Muscle layer of duodenum (tissue), 2 donors: Measurements from ENCODE around the gene PDCL3.

Experiments used
- H3K27ac ChIP-seq: one replicate; pipeline ENCODE4 v1.7.0; 2013; ENCODE audit warnings: mild to moderate bottlenecking, low read length
- H3K27me3 ChIP-seq: one replicate; pipeline ENCODE4 v1.7.0; 2013; ENCODE audit warnings: low read depth, mild to moderate bottlenecking, control low read depth, low read length
- H3K36me3 ChIP-seq, 2 donors: one replicate each; pipeline ENCODE4 v1.7.0; 2013; ENCODE audit warnings: low read length in 2 of 2, control low read depth in 1 of 2, mild to moderate bottlenecking in 1 of 2; ENCODE audit not compliant: insufficient read depth in 2 of 2, control insufficient read depth in 1 of 2
- H3K4me1 ChIP-seq, 2 donors: one replicate each; pipeline ENCODE4 v1.7.0; 2013; ENCODE audit warnings: low read length in 2 of 2, mild to moderate bottlenecking in 2 of 2, control low read depth in 1 of 2, moderate library complexity in 1 of 2; ENCODE audit not compliant: insufficient read depth in 2 of 2, control insufficient read depth in 1 of 2
- H3K4me3 ChIP-seq, 2 donors: one replicate each; pipeline ENCODE4 v1.7.0; 2013; ENCODE audit warnings: low read length in 2 of 2, low read depth in 1 of 2, mild to moderate bottlenecking in 1 of 2
- H3K9me3 ChIP-seq, 2 donors: one replicate each; pipeline ENCODE4 v1.7.0; 2013; ENCODE audit warnings: low read length in 2 of 2, control low read depth in 1 of 2, mild to moderate bottlenecking in 1 of 2; ENCODE audit not compliant: control insufficient read depth in 1 of 2
- donor health status: healthy.

The PDCL3 gene

DNA sequence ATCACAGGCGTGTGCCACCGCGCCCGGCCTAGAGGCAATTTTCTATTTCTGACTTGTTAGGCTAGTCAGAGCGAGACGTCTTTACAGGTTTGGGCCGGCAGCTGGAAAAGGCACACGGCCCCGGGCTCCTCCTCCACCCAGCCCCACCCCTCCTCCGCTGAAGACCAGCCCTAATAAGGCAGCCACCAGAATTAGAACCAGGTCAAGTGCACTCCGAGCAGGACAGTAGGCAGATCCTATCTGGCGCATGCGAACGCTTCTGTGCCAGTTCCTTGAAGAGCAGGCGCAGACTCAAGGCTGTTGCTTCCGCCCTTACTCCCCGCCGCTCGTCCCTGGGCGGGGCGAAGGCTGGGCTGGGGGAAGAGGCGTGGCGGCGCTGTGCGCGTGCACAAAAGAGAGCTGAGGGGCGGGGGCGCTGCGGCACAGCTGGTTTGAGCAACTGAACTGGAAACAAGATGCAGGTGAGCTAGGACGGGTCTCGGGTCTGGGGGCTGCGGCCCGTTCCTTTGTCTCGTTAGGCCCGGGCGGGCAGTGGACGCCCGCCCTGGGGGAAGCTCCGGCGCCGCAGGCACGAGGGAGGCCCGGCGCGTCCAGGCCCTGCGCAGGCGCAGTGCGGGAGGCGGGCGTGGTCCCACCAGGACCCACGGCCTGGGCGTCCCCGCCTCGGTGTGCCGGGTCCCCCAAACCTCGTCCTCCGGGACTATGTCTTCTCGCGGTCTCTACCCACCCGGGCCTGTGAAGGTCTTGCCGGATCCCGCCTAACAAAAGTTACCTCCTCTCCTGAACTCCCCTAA, at the start of gene PDCL3:
TSS of gene PDCL3 (plus strand) at position 381 of the 794 bp plus-strand sequence. CDS start at position 456, 75 bp downstream.
- Histone ChIP-seq H3K9me3 (no peaks in the 10 kb centered on the region), H3K27ac (peak within 1 kb of the TSS; percentile 76), H3K4me3 (peak within 1 kb of the TSS; percentile 80 to 89), H3K27me3 (no peaks in the 10 kb centered on the region), H3K4me1 (peaks cover 3 to 8% of the 10 kb centered on the region in 2 donors), H3K36me3 (peaks cover 7 to 15% of the 10 kb centered on the region in 2 donors)

- no peak overlapping the region for H3K27ac ChIP-seq
- H3K9me3 ChIP-seq: peaks cover 0 to 1% of the 10 kb centered on the region in 2 donors
- H3K4me3 ChIP-seq: no peak overlapping the region
- H3K36me3 ChIP-seq: no peaks in the 10 kb centered on the region
- H3K4me1 ChIP-seq: no peaks in the 10 kb centered on the region
- no peaks in the 10 kb centered on the region for H3K27me3 ChIP-seq
Measured at GRCh38 chr2:100513650-100514049, 49.1 kb upstream of the PDCL3 start.

DNA sequence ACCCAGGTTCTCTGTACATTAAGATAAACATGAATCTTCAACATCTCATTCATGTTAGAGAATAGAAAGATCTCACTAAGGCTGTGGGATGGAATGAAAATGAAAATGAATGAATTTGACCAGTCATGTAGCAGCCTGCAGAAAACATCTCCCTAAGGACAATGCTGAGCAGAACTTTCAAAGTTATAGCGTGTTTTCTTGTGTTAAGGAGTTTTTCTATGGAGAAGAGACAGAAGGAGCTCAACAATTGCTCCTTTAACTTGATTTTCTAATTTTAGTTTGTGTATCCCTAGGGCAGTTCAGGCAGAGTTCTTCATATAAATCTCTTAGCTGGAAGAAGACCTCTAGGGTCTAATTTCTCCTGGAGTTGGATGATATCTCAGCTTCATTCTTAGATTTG, 45.2 kb upstream of the PDCL3 start:
- H3K27ac ChIP-seq: no peak overlapping the region
- no peak overlapping the region for H3K4me3 ChIP-seq
- no peaks in the 10 kb centered on the region for H3K36me3 ChIP-seq
- H3K27me3 ChIP-seq: no peaks in the 10 kb centered on the region
- H3K9me3 ChIP-seq: no peaks in the 10 kb centered on the region
- H3K4me1 ChIP-seq: no peaks in the 10 kb centered on the region

- H3K4me3 ChIP-seq: no peak overlapping the region
- H3K36me3 ChIP-seq: no peaks in the 10 kb centered on the region
- H3K27me3 ChIP-seq: no peaks in the 10 kb centered on the region
- no peak overlapping the region for H3K27ac ChIP-seq
- H3K9me3 ChIP-seq: no peaks in the 10 kb centered on the region
- no peaks in the 10 kb centered on the region for H3K4me1 ChIP-seq
Measured at GRCh38 chr2:100518801-100519200, 44.0 kb upstream of the PDCL3 start.

GRCh38 chr2:100520224-100520623, 42.6 kb upstream of the PDCL3 start:
- Histone ChIP-seq H3K9me3 (no peaks in the 10 kb centered on the region), H3K36me3 (no peaks in the 10 kb centered on the region), H3K4me3 (no peak overlapping the region), H3K4me1 (no peaks in the 10 kb centered on the region), H3K27me3 (no peaks in the 10 kb centered on the region), H3K27ac (no peak overlapping the region)

- no peak overlapping the region for H3K4me3 ChIP-seq
Measured at GRCh38 chr2:100522430-100522829, 40.4 kb upstream of the PDCL3 start.

GRCh38 chr2:100524331-100524730, 38.5 kb upstream of the PDCL3 start:
- no peak overlapping the region for H3K4me3 ChIP-seq
- H3K36me3 ChIP-seq: no peaks in the 10 kb centered on the region
- no peaks in the 10 kb centered on the region for H3K27me3 ChIP-seq
- no peaks in the 10 kb centered on the region for H3K9me3 ChIP-seq
- no peaks in the 10 kb centered on the region for H3K4me1 ChIP-seq
- no peak overlapping the region for H3K27ac ChIP-seq

More at GRCh38 chr2:100522430-100522829, 40.4 kb upstream of the PDCL3 start:
- no peaks in the 10 kb centered on the region for H3K27me3 ChIP-seq
- no peak overlapping the region for H3K27ac ChIP-seq
- no peaks in the 10 kb centered on the region for H3K36me3 ChIP-seq
- H3K4me1 ChIP-seq: no peaks in the 10 kb centered on the region
- no peaks in the 10 kb centered on the region for H3K9me3 ChIP-seq

- Histone ChIP-seq H3K9me3 (no peaks in the 10 kb centered on the region), H3K4me1 (no peaks in the 10 kb centered on the region), H3K27ac (no peak overlapping the region), H3K36me3 (no peaks in the 10 kb centered on the region), H3K4me3 (no peak overlapping the region), H3K27me3 (no peaks in the 10 kb centered on the region)
Measured at GRCh38 chr2:100526868-100527267, 35.9 kb upstream of the PDCL3 start.

- Histone ChIP-seq H3K4me1 (no peaks in the 10 kb centered on the region), H3K27ac (no peak overlapping the region), H3K9me3 (no peaks in the 10 kb centered on the region), H3K4me3 (no peak overlapping the region), H3K36me3 (no peaks in the 10 kb centered on the region), H3K27me3 (no peaks in the 10 kb centered on the region)
Measured at GRCh38 chr2:100527440-100528015, 35.3 kb upstream of the PDCL3 start.

- no peaks in the 10 kb centered on the region for H3K4me1 ChIP-seq
- no peaks in the 10 kb centered on the region for H3K9me3 ChIP-seq
- H3K4me3 ChIP-seq: no peak overlapping the region
- H3K27ac ChIP-seq: no peak overlapping the region
- H3K27me3 ChIP-seq: no peaks in the 10 kb centered on the region
- H3K36me3 ChIP-seq: no peaks in the 10 kb centered on the region
Measured at GRCh38 chr2:100529176-100529575, 33.6 kb upstream of the PDCL3 start.

GRCh38 chr2:100529900-100530299, 32.9 kb upstream of the PDCL3 start:
- no peak overlapping the region for H3K4me3 ChIP-seq
- no peaks in the 10 kb centered on the region for H3K4me1 ChIP-seq
- H3K36me3 ChIP-seq: no peaks in the 10 kb centered on the region
- H3K27ac ChIP-seq: no peak overlapping the region
- H3K9me3 ChIP-seq: no peaks in the 10 kb centered on the region
- no peaks in the 10 kb centered on the region for H3K27me3 ChIP-seq
